ENCODE results near the gene MT1HL1.
A peak's percentile ranks its signal among the peaks of the same experiment; 100 is the strongest.

Gene MT1HL1

GRCh38 chr1:237004116-237004515 lies at the start of gene MT1HL1:
TSS of gene MT1HL1 (minus strand) at chr1:237004441. CDS start at chr1:237004372, 69 bp downstream.
- DNase-seq: no peak

- no peak for DNase-seq
These were observed 46.7 kb upstream of the MT1HL1 start for GRCh38 chr1:237050915-237051314.

GRCh38 chr1:237050185-237050584 lies 45.9 kb upstream of the MT1HL1 start:
- no peak for DNase-seq

GRCh38 chr1:237048803-237049202 lies 44.6 kb upstream of the MT1HL1 start:
- no peak for DNase-seq

- no peak for DNase-seq
These were observed 41.2 kb upstream of the MT1HL1 start for GRCh38 chr1:237045278-237046016.

- DNase-seq: no peak
These were observed 39.8 kb upstream of the MT1HL1 start for GRCh38 chr1:237043846-237044636.

- no peak for DNase-seq
These were observed 38.8 kb upstream of the MT1HL1 start for GRCh38 chr1:237042892-237043576.

GRCh38 chr1:237042526-237042891 lies 38.3 kb upstream of the MT1HL1 start:
- DNase-seq: no peak

GRCh38 chr1:237041795-237042525 lies 37.7 kb upstream of the MT1HL1 start, which contains the start of gene RYR2:
TSS of gene RYR2 (plus strand) at chr1:237042184. CDS start at chr1:237042522, 338 bp downstream.
- DNase-seq: peak; percentile 21

- DNase-seq: no peak
These were observed 37.2 kb upstream of the MT1HL1 start for GRCh38 chr1:237041461-237041794.

GRCh38 chr1:237040823-237041222 lies 36.6 kb upstream of the MT1HL1 start:
- DNase-seq: no peak

GRCh38 chr1:237038211-237038610 lies 34.0 kb upstream of the MT1HL1 start:
- no peak for DNase-seq

GRCh38 chr1:237035759-237036158 lies 31.5 kb upstream of the MT1HL1 start:
- no peak for DNase-seq

- DNase-seq: no peak
These were observed 29.6 kb upstream of the MT1HL1 start for GRCh38 chr1:237033804-237034203.

- DNase-seq: no peak
These were observed 28.8 kb upstream of the MT1HL1 start for GRCh38 chr1:237033061-237033460.

GRCh38 chr1:237032029-237032428 lies 27.8 kb upstream of the MT1HL1 start:
- no peak for DNase-seq

GRCh38 chr1:237031480-237031879 lies 27.2 kb upstream of the MT1HL1 start:
- no peak for DNase-seq

GRCh38 chr1:237029850-237030535 lies 25.8 kb upstream of the MT1HL1 start:
- no peak for DNase-seq

GRCh38 chr1:237029240-237029639 lies 25.0 kb upstream of the MT1HL1 start:
- no peak for DNase-seq

- DNase-seq: no peak
These were observed 21.3 kb upstream of the MT1HL1 start for GRCh38 chr1:237025358-237026074.

- no peak for DNase-seq
These were observed 14.7 kb upstream of the MT1HL1 start for GRCh38 chr1:237018896-237019295.

- DNase-seq: no peak
These were observed 12.4 kb upstream of the MT1HL1 start for GRCh38 chr1:237016626-237017025.

All from NCI-H748 treated with DMSO at 0.1 percent for 48 hours (cell line).